Measurements from ENCODE around the gene EPHA2. TPM values are rescaled to one million over a fixed set of nuclear protein-coding genes. Genes with fewer than 3 reads are reported as not detected.

The EPHA2 gene
- total and polyA plus RNA-seq, 2 donors (not counting 3 experiments of a cell fraction or from before 2014, with no cell fraction given), result 141 to 147 TPM

DNA sequence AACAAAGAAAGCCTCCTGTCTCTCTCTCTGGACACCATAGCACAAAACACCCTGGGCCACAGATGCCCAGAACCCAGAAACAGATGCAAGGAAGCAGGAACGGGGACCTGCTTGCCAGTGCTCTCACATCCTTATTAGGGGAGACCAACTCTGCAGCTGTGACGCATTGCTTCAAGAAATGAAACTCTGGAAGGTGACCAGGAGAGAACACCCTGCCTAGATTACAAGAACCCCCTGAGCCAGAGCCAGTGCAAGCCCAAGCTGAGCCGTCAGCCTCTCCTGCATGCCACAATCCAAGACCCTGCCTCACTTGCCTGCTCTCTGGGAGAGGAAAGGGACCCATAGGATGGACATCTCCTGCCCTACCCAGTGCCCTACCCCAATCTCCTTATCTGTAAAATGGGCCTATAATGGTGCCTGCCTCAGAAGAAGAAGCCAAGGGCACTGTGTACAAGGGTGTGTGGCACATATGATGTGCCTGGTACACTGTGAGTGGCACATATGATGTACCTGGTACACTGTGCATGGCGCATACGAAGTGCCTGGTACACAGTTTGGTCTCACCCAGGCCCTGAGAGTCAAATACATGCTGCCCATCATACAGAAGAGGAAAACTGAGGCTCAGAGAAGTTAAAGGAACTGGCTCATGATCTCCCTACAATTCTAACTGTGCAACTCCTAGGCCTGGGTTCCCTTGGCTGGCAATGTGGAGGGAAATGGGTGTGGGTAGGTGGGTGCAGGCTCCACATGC, 65.6 kb downstream of the EPHA2 start:
- no peak for TF ChIP-seq JUN (IDR thresholded peaks at IDR 0.05; ENCODE audit: borderline replicate concordance, insufficient read depth, insufficient read length, low read depth)
- TF ChIP-seq POLR2AphosphoS5 (IDR thresholded peaks at IDR 0.05; ENCODE audit: insufficient read depth, low read depth, low read length), result no peak
- no peak for TF ChIP-seq EZH2 (IDR thresholded peaks at IDR 0.05; ENCODE audit: borderline replicate concordance, low read depth, low read length, severe bottlenecking)
- no peak for TF ChIP-seq GATA2 (IDR thresholded peaks at IDR 0.05; ENCODE audit: insufficient read depth, insufficient read length, low read depth, low read length)
- TF ChIP-seq MYC (IDR thresholded peaks at IDR 0.05; ENCODE audit: low read depth, low read length), result no peak
- no peak for TF ChIP-seq POLR2A (IDR thresholded peaks at IDR 0.05; ENCODE audit: low read depth, low read length)
- no peak for TF ChIP-seq FOS (IDR thresholded peaks at IDR 0.05; ENCODE audit: borderline replicate concordance, insufficient read depth, low read length)
- TF ChIP-seq, protein P1, sequence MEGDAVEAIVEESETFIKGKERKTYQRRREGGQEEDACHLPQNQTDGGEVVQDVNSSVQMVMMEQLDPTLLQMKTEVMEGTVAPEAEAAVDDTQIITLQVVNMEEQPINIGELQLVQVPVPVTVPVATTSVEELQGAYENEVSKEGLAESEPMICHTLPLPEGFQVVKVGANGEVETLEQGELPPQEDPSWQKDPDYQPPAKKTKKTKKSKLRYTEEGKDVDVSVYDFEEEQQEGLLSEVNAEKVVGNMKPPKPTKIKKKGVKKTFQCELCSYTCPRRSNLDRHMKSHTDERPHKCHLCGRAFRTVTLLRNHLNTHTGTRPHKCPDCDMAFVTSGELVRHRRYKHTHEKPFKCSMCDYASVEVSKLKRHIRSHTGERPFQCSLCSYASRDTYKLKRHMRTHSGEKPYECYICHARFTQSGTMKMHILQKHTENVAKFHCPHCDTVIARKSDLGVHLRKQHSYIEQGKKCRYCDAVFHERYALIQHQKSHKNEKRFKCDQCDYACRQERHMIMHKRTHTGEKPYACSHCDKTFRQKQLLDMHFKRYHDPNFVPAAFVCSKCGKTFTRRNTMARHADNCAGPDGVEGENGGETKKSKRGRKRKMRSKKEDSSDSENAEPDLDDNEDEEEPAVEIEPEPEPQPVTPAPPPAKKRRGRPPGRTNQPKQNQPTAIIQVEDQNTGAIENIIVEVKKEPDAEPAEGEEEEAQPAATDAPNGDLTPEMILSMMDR (IDR thresholded peaks at IDR 0.05; ENCODE audit: extremely low read depth in 1 of 2, insufficient read depth in 1 of 2, low read depth in 1 of 2, low read length in 2 of 2), result no peak
- TF ChIP-seq, protein P2, sequence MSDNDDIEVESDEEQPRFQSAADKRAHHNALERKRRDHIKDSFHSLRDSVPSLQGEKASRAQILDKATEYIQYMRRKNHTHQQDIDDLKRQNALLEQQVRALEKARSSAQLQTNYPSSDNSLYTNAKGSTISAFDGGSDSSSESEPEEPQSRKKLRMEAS (IDR thresholded peaks at IDR 0.05; ENCODE audit: insufficient read depth, insufficient read length), result no peak
- POLR2A ChIA-PET, result no interaction called here
- H3K27me3 ChIP-seq (ENCODE audit: control insufficient read depth in 2 of 2, insufficient read depth in 2 of 2, low read length in 2 of 2), result no peaks in the 10 kb centered on the region
- H3K27ac ChIP-seq (ENCODE audit: insufficient read depth, low read depth, low read length), result no peak overlapping the region
- no peaks in the 10 kb centered on the region for H3K9me3 ChIP-seq (replicated peaks; ENCODE audit: control insufficient read depth, insufficient read depth, low read length)
- H4K20me1 ChIP-seq (replicated peaks; ENCODE audit: control insufficient read depth, extremely low read depth, insufficient read depth, low read length), result no peaks in the 10 kb centered on the region
- intact Hi-C loops (cut with micrococcal nuclease) (no loop called here), dilution Hi-C loops (cut with MboI; ENCODE audit: extremely low pct_ligation_motif_present, low sequenced_read_pairs) (no loop called here)
- FAIRE-seq (peak; percentile 8), DNase-seq (ENCODE audit: low read depth, low spot score) (no peak)
- CTCF ChIA-PET, result no interaction called here
- no peaks in the 10 kb centered on the region for H3K4me1 ChIP-seq (ENCODE audit: control insufficient read depth, extremely low read depth, insufficient read depth, low read length)
- H3K36me3 ChIP-seq (ENCODE audit: control insufficient read depth in 2 of 2, extremely low read depth in 1 of 2, insufficient read depth in 2 of 2, low read length in 2 of 2), result no peaks in the 10 kb centered on the region
- H3K9ac ChIP-seq (replicated peaks; ENCODE audit: extremely low read depth, insufficient read depth, low read length), result no peak overlapping the region
- no peak overlapping the region for H2AFZ ChIP-seq (ENCODE audit: low read depth, low read length)
- H3K79me2 ChIP-seq (ENCODE audit: control insufficient read depth, insufficient read depth, low read length), result no peaks in the 10 kb centered on the region
- H3K4me3 ChIP-seq (replicated peaks in 1 of 3; ENCODE audit: insufficient read depth in 1 of 3, low read depth in 1 of 3, low read length in 3 of 3), result no peak overlapping the region
- no peak overlapping the region for H3K4me2 ChIP-seq (ENCODE audit: insufficient read depth, low read length)
- no peaks in the 10 kb centered on the region for H3K9me1 ChIP-seq (replicated peaks; ENCODE audit: control insufficient read depth, extremely low read depth, insufficient read depth, low read length)
- no TSS peak for BruUV-seq (replicated peaks)

Measured in endothelial cell of umbilical vein (primary cell).